HFFc6 (cell line): ENCODE results near the gene KLHL1. TPM values are rescaled to one million over a fixed set of nuclear protein-coding genes. Genes with fewer than 3 reads are reported as not detected.
A peak's percentile ranks its signal among the peaks of the same experiment; 100 is the strongest.

Experiments used
- DNase-seq: peaks from one replicate; pipeline ENCODE4 v3.0.0-alpha.2; 2018
- H3K27ac Mint-ChIP-seq: 2 replicates; pipeline ENCODE4 v1.8.0; 2020; ENCODE audit warnings: mild to moderate bottlenecking, mixed read lengths
- H3K27me3 Mint-ChIP-seq: 2 replicates; pipeline ENCODE4 v1.8.0; 2021; ENCODE audit warnings: mild to moderate bottlenecking, moderate library complexity, mixed read lengths; ENCODE audit not compliant: insufficient read depth
- H3K36me3 Mint-ChIP-seq: 2 replicates; pipeline ENCODE4 v1.8.0; 2021; ENCODE audit warnings: low read depth, mixed read lengths
- H3K4me1 Mint-ChIP-seq: 2 replicates; pipeline ENCODE4 v1.8.0; 2020; ENCODE audit warnings: low read depth, mixed read lengths
- H3K4me3 Mint-ChIP-seq: 2 replicates; pipeline ENCODE4 v1.8.0; 2020; ENCODE audit warnings: mild to moderate bottlenecking, moderate library complexity, mixed read lengths
- H3K9me3 Mint-ChIP-seq: 2 replicates; pipeline ENCODE4 v1.8.0; 2020; ENCODE audit warnings: mild to moderate bottlenecking, mixed read lengths
- CTCF ChIP-seq: fragments of 200-600 bp; sonication (generic); IDR thresholded peaks from 2 replicates; pipeline ENCODE4 v1.5.0; 2021; ENCODE audit warnings: antibody characterized with exemption, mild to moderate bottlenecking
- total RNA-seq, 6 experiments: library from RNA; stranded (reverse); fragmentation: NEBNext Ultra II Directional; extraction: Animal tissue kit (Norgen Biotek cat#: 25700); gene quantifications; 2 replicates in 1 of 6; 3 replicates in 5 of 6; pipeline ENCODE4 v1.2.3, GENCODE V29; 2021

The KLHL1 gene
- total RNA-seq, 6 experiments from 2014 or later, result not detected

- H3K36me3 Mint-ChIP-seq, result no peaks in the 10 kb centered on the region; the same call in 1 of the 2 replicates
- no peak for TF ChIP-seq CTCF
- no peak overlapping the region for H3K27ac Mint-ChIP-seq
- no peak for DNase-seq
- H3K4me1 Mint-ChIP-seq, result no peaks in the 10 kb centered on the region
- no peaks in the 10 kb centered on the region for H3K27me3 Mint-ChIP-seq
- H3K4me3 Mint-ChIP-seq, result no peak overlapping the region
- H3K9me3 Mint-ChIP-seq, result peaks cover 31% of the 10 kb centered on the region
Observed at GRCh38 chr13:69948016-69948415, 160.2 kb downstream of the KLHL1 start.

GRCh38 chr13:69947582-69947981 is 160.7 kb downstream of the KLHL1 start:
- Mint-ChIP-seq H3K27me3 (no peaks in the 10 kb centered on the region), H3K36me3 (no peaks in the 10 kb centered on the region; the same call in 1 of the 2 replicates), H3K27ac (no peak overlapping the region), H3K4me3 (no peak overlapping the region), H3K9me3 (peaks cover 31% of the 10 kb centered on the region), H3K4me1 (no peaks in the 10 kb centered on the region)
- DNase-seq, result no peak
- TF ChIP-seq CTCF, result no peak

DNA sequence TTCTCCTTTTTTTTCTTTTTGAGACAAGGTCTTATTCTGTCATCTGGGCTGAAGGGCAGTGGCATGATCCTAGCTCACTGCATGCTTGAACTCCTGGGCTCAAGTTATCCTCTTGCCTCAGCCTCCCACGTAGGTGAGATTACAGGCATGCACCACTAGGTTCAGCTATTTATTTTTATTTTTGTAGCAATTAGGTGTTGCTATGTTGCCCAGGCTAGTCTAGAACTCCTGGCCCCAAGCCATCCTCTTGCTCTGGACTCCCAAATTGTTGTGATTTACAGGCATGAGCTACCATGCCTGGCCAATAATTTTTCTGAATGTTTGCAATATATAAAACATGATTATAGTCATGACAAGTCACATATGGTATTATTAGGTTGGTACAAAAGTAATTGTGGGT is 161.7 kb downstream of the KLHL1 start:
- H3K27ac Mint-ChIP-seq, result no peak overlapping the region
- no peak overlapping the region for H3K4me3 Mint-ChIP-seq
- H3K27me3 Mint-ChIP-seq, result no peaks in the 10 kb centered on the region
- H3K4me1 Mint-ChIP-seq, result no peaks in the 10 kb centered on the region
- TF ChIP-seq CTCF, result no peak
- no peak for DNase-seq
- peaks cover 26% of the 10 kb centered on the region for H3K9me3 Mint-ChIP-seq
- H3K36me3 Mint-ChIP-seq, result no peaks in the 10 kb centered on the region

GRCh38 chr13:69935043-69935442 is 173.2 kb downstream of the KLHL1 start:
- H3K27ac Mint-ChIP-seq, result no peak overlapping the region
- no peaks in the 10 kb centered on the region for H3K36me3 Mint-ChIP-seq
- peaks cover 10% of the 10 kb centered on the region for H3K9me3 Mint-ChIP-seq
- no peaks in the 10 kb centered on the region for H3K27me3 Mint-ChIP-seq
- no peak overlapping the region for H3K4me3 Mint-ChIP-seq
- DNase-seq, result no peak
- TF ChIP-seq CTCF, result peak; percentile 45
- no peaks in the 10 kb centered on the region for H3K4me1 Mint-ChIP-seq

GRCh38 chr13:69928262-69928661 is 180.0 kb downstream of the KLHL1 start:
- Mint-ChIP-seq H3K36me3 (no peaks in the 10 kb centered on the region), H3K27me3 (no peaks in the 10 kb centered on the region), H3K27ac (no peak overlapping the region), H3K4me1 (no peaks in the 10 kb centered on the region), H3K9me3 (peaks cover 6% of the 10 kb centered on the region), H3K4me3 (no peak overlapping the region)
- TF ChIP-seq CTCF, result no peak
- no peak for DNase-seq

- DNase-seq, result no peak
- H3K27ac Mint-ChIP-seq, result no peak overlapping the region
- peaks cover 25% of the 10 kb centered on the region for H3K9me3 Mint-ChIP-seq
- H3K36me3 Mint-ChIP-seq, result no peaks in the 10 kb centered on the region
- H3K27me3 Mint-ChIP-seq, result no peaks in the 10 kb centered on the region
- no peaks in the 10 kb centered on the region for H3K4me1 Mint-ChIP-seq
- no peak overlapping the region for H3K4me3 Mint-ChIP-seq
- TF ChIP-seq CTCF, result no peak
Observed at GRCh38 chr13:69921156-69921555, 187.1 kb downstream of the KLHL1 start.
